ENCODE results near the gene KNTC1.

DNA sequence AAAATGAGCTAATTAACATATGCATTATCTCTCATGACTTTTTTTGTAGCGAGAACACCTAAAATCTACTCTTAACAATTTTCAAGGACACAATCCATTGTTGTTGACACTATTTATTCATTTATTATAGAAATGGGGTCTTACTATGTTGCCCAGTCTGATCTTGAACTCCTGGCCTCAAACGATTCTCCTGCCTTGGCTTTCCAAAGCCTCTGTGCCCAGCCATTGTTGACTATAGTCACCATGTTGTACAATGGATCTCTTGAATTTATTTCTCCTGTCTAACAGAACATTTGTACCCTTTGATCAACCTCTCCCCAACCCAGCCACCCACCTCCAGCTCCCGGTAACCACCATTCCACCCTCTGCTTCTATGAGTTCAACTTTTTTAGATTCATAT is 134.9 kb downstream of the KNTC1 start:
- TF ChIP-seq, protein P1, sequence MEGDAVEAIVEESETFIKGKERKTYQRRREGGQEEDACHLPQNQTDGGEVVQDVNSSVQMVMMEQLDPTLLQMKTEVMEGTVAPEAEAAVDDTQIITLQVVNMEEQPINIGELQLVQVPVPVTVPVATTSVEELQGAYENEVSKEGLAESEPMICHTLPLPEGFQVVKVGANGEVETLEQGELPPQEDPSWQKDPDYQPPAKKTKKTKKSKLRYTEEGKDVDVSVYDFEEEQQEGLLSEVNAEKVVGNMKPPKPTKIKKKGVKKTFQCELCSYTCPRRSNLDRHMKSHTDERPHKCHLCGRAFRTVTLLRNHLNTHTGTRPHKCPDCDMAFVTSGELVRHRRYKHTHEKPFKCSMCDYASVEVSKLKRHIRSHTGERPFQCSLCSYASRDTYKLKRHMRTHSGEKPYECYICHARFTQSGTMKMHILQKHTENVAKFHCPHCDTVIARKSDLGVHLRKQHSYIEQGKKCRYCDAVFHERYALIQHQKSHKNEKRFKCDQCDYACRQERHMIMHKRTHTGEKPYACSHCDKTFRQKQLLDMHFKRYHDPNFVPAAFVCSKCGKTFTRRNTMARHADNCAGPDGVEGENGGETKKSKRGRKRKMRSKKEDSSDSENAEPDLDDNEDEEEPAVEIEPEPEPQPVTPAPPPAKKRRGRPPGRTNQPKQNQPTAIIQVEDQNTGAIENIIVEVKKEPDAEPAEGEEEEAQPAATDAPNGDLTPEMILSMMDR (IDR thresholded peaks at IDR 0.05) = no peak
- no peak for TF ChIP-seq POLR2AphosphoS5 (IDR thresholded peaks at IDR 0.05)
